HG03103 (cell line): ENCODE results near the gene CAPN5.
"Not testable (repeated sequence)": the region's sequence is repeated elsewhere in the genome, so short reads cannot be mapped to it uniquely, and the experiment has no call there.

Source experiments
- ATAC-seq: cut with Tn5 transposase; IDR thresholded peaks from one replicate; pipeline ENCODE4 v1.9.1; 2021; ENCODE audit warnings: low read depth; ENCODE audit not compliant: unreplicated experiment

CAPN5 gene

DNA sequence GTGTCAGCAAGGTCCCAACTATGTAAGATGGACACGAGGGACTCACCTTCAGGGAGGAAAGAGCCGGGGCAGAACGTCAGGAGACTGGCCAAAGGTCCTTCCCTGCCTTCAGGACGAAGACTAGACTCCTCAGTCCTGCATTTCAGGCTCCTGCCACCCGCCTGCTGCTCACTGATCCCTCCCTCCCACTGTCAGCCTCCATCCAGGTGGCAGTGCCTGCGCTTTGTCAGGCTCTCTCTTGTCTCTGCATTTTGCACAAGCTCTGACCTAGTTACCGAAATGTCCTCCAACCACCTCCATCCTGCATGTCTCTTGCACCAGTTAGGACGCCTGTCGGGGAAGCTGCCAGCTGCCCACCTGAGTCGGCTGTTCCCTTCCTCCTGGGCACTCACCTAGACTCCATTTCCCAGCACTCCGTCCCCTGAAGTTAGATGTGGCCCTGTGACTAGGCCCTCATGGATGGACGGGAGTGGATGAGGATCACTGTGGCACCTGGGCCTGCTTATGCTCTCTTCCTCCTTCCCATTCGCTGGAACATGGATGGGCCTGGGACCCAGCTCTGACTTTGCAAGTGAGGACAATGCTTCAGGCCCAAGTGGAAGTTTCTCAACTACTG, 24.6 kb upstream of the CAPN5 start:
- no peak for ATAC-seq

GRCh38 chr11:77044356-77044755, 22.4 kb upstream of the CAPN5 start:
- no peak for ATAC-seq

DNA sequence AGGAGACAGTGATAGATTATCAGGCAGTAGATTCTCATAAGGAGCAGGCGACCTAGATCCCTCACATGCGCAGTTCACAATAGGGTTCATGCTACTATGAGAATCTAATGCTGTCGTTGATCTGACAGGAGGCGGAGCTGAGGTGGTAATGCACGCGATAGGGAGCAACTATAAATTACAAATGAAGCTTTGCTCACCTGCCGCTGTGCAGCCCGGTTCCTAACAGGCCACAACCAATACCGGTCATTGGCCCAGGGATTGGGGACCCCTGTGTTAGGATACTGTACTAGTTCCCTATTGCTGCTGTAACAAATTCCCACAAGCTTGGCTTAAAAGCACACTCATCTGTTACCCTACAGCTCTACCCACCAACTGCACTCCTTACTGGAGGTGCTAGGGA, 21.9 kb upstream of the CAPN5 start:
- no peak for ATAC-seq

DNA sequence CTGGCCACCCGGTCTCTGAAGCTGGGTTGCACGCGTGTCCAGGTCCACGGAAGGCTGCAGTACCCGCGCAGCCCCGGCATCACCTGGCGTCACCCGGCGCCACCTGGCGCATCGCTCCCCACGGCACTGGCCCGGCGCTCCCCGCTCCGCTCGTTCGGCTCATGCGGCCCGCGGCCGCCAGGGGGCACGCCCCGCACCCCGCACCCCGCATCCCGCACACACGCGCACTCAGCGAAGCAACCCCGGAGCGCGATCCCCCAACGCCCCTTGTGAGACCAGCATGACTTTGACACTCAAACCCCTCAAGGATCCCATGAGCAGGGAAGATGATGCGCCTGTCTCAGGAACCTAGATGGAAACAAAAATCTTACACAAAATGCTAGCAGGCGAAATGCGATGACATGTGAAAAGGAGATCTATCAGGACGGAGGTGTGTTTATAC, 20.7 kb upstream of the CAPN5 start:
- peak; percentile 43 for ATAC-seq

DNA sequence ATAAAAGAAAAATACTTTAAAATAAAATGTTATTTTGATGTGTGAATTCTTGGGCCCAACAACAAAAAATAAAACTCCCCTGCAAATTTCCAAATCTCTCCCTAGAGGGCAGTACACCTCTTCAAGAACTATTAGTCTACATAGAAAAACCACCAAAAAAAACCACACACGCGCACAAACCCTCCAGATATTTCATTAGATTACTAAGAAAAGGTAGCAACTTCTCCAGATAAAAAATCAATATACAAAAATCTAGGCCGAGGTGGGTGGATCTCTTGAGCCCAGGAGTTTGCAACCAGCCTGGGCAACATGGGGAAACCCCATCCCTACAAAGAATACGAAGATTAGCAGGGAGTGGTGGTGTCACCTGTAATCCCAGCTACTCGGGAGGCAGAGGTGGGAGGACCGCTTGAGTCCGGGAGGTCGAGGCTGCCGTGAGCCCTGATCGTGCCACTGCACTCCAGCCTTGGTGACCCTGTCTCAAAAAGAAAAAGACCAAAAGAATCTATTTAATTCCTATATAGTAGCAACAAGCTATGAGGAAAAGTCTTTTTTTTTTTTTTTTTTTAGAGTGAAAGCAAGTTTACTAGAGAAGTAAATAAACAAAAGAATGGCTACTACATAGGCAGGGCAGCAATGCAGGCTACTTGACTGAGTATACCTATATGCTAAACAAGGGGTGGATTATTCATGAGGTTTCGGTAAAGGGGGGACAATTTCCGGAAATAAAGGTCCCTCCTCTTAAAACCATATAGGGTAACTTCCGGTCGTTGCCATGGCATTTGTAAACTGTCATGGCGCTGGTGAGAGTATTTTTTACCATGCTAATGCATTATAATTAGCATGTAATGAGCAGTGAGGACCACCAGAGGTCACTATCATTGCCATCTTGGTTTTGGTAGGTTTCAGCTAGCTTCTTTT, 19.5 kb upstream of the CAPN5 start:
- peak; percentile 74 for ATAC-seq

DNA sequence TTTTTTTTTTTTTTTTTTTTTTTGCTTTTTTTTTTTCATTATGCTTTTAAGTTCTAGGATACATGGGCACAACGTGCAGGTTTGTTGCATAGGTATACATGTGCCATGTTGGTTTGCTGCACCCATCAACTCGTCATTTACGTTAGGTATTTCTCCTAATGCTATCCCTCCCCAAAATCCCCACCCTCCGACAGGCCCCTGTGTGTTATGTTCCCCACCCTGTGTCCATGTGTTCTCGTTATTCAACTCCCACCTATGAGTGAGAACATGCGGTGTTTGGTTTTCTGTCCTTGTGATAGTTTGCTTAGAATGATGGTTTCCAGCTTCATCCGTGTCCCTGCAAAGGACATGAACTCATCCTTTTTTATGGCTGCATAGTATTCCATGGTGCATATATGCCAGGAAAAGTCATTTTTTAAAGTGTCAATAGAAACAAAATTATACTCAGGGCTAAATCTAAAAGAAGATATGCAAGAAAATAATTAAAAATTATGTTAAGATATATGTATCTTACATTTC, 18.8 kb upstream of the CAPN5 start:
- ATAC-seq: not testable (repeated sequence)

- no peak for ATAC-seq
Observed at GRCh38 chr11:77049026-77049425, 17.7 kb upstream of the CAPN5 start.

DNA sequence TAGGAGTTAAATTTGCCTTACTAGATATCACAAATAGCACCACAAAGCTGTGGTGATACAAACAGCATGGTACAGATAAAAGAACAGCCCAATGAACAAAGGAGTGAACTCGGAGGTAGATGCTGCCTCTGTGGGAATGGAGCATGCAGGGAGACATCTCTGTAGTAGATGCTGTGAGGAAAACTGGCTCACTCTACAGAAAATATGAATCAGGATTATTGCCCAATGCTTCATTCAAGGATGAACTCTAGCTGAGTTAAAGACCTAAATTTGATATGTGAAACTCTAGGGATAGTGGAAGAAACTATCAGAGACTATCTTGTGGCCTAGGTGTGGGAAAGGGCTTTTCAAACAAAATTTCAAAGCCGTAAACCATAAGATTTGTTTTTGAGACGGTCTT, 15.3 kb upstream of the CAPN5 start:
- no peak for ATAC-seq

DNA sequence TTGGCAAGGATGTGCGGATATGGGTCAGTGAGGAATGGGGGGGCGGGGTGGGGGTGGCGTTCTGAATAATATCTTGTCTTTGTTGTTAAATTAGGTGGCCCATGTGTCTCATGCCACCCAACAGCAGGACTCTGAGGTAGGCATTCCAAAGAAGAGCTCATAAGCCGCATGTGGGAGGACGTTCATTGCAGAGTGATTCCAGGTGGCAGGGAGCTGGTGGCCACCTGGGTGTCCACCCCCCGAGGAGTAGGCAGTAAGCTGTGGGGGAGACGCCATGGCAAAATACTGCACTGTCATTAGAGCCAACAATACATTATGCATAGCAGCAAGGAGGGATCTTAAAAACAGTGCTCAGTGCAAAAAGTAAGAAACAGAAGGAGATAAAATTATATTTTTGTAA, 14.3 kb upstream of the CAPN5 start:
- ATAC-seq: no peak

GRCh38 chr11:77053217-77054015, 13.4 kb upstream of the CAPN5 start:
- ATAC-seq: no peak

GRCh38 chr11:77054084-77054483, 12.7 kb upstream of the CAPN5 start:
- no peak for ATAC-seq

- no peak for ATAC-seq
Observed at GRCh38 chr11:77055101-77055561, 11.6 kb upstream of the CAPN5 start.

- no peak for ATAC-seq
Observed at GRCh38 chr11:77055913-77056312, 10.9 kb upstream of the CAPN5 start.

- ATAC-seq: no peak
Observed at GRCh38 chr11:77056814-77057402, 9.9 kb upstream of the CAPN5 start.

GRCh38 chr11:77057938-77058474, 8.8 kb upstream of the CAPN5 start:
- no peak for ATAC-seq

DNA sequence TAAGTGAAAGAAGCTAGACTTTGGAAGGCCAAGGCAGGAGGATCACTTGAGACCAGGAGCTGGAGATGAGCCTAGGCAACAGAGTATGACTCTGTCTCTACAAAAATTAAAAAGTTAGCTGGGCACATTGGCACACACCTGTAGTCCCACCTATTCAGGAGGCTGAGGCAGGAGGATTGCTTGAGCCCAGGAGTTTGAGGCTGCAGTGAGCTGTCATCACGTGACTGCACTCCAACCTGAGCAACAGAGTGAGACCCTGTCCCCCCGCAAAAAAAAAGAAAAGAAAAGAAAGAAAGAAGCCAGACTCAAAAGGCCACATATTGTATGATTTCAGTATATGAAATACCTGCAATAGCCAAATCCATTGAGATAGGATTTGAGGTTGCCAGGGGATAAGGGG, 7.9 kb upstream of the CAPN5 start:
- ATAC-seq: no peak

- ATAC-seq: no peak
Observed at GRCh38 chr11:77059806-77060205, 7.0 kb upstream of the CAPN5 start.

- ATAC-seq: no peak
Observed at GRCh38 chr11:77060234-77060633, 6.5 kb upstream of the CAPN5 start.

DNA sequence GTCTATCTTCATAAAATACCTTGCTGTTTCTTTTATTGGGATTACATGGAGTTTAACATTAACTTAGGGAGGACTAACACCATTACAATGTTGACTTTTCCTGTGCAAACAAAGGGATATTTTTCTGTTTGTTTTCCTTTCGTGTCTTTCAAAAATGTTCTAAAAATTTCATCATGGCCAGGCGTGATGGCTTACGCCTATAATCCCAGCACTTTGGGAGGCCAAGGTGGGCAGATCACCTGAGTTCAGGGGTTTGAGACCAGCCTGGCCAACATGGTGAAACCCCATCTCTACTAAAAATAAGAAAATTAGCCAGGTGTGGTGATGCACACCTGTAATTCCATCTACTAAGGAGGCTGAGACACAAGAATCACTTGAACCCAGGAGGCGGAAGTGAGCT, 5.5 kb upstream of the CAPN5 start:
- ATAC-seq: not testable (repeated sequence)

DNA sequence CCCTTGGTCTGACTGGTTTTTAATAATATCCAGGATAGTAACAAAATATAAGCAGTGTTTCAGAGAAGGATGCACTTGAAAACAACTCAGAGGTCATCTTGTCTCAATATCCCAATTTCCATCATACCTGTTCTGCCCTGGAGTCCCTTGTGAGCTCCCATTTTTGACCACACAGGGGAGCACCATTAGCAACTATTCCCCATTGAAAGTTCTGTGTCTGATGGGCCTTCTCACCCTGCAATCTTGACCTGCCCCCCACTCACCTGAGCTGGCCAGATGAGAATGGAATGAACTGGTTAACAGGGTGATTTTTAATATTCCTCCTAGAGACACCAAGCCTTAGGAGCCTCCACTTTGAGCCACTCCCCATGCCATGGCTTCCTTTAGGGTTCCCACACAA, 3.8 kb upstream of the CAPN5 start:
- no peak for ATAC-seq
